NB4 (cell line): ENCODE data around the gene CBFB.
A peak's percentile ranks its signal among the peaks of the same experiment; 100 is the strongest.

Source experiments
- CTCF ChIP-seq: IDR thresholded peaks from one replicate; pipeline ENCODE4 v1.5.1; 2012; ENCODE audit warnings: low read depth, low read length
- MYC ChIP-seq: IDR thresholded peaks from 2 replicates; pipeline ENCODE4 v1.6.1; 2011; ENCODE audit warnings: low read depth, low read length
- POLR2A ChIP-seq: IDR thresholded peaks from 2 replicates; pipeline ENCODE4 v1.6.1; 2011; ENCODE audit warnings: mild to moderate bottlenecking; ENCODE audit not compliant: insufficient read length; ENCODE audit errors: extremely low read depth
- TF ChIP-seq, protein P1 (sequence below): IDR thresholded peaks from 2 replicates; pipeline ENCODE4 v1.6.1; 2011; ENCODE audit warnings: low read depth, low read length

- TF ChIP-seq CTCF (no peak), POLR2A (peak; percentile 89), MYC (peak; percentile 46; the same call in 1 of the 2 replicates)
- TF ChIP-seq, protein P1, sequence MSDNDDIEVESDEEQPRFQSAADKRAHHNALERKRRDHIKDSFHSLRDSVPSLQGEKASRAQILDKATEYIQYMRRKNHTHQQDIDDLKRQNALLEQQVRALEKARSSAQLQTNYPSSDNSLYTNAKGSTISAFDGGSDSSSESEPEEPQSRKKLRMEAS = peak; percentile 58; the same call in 1 of the 2 replicates
Measured at GRCh38 chr16:67109407-67110135, 80.6 kb downstream of the CBFB start, which contains the start of gene PHAF1.
